ENCODE results near the gene CCHCR1. TPM values are rescaled to one million over a fixed set of nuclear protein-coding genes. Genes with fewer than 3 reads are reported as not detected.
"Not testable (repeated sequence)": the region's sequence is repeated elsewhere in the genome, so short reads cannot be mapped to it uniquely, and the experiment has no call there.

Gene CCHCR1
- total and polyA plus RNA-seq, 7 donors = 8.7 to 39.3 (median 13.7) TPM

DNA sequence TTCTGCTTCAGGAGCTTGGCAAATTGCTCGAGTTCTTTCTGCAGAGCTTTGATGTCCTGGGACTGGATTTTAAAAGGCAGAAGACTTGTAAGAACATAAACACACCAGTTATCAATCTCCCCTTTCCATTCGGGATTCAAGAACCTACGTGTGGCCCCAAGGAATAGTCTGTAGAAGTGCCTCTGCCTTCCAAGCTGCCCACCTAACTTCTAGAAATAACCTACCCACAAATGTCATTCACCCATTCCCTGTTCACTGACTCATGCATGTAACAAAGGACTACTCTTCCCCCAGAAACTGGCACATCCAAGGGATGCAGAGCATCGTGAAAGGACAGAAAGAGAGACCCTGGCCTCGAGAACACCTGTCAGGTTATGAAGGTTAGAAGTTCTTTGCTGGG, 8.4 kb upstream of the CCHCR1 start:
- TF ChIP-seq EP300 (IDR thresholded peaks at IDR 0.05) (no peak), POLR2AphosphoS5 (IDR thresholded peaks at IDR 0.05) (no peak), POLR2A (IDR thresholded peaks at IDR 0.05) (no peak)
- TF ChIP-seq, protein P1, sequence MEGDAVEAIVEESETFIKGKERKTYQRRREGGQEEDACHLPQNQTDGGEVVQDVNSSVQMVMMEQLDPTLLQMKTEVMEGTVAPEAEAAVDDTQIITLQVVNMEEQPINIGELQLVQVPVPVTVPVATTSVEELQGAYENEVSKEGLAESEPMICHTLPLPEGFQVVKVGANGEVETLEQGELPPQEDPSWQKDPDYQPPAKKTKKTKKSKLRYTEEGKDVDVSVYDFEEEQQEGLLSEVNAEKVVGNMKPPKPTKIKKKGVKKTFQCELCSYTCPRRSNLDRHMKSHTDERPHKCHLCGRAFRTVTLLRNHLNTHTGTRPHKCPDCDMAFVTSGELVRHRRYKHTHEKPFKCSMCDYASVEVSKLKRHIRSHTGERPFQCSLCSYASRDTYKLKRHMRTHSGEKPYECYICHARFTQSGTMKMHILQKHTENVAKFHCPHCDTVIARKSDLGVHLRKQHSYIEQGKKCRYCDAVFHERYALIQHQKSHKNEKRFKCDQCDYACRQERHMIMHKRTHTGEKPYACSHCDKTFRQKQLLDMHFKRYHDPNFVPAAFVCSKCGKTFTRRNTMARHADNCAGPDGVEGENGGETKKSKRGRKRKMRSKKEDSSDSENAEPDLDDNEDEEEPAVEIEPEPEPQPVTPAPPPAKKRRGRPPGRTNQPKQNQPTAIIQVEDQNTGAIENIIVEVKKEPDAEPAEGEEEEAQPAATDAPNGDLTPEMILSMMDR (IDR thresholded peaks at IDR 0.05) = no peak
- Histone ChIP-seq H3K9me3 (no peaks in the 10 kb centered on the region), H3K27me3 (no peaks in the 10 kb centered on the region), H3K36me3 (no peaks in the 10 kb centered on the region), H3K4me1 (no peaks in the 10 kb centered on the region), H3K4me3 (no peak overlapping the region), H3K27ac (no peak overlapping the region)
- intact Hi-C loops (cut with DNase I) = no loop called here
- WGBS, 2 donors = 70 to 76% methylated on average over 5 of the region's 5 CpGs
- DNase-seq = no peak

GRCh38 chr6:31165064-31165832, 7.6 kb upstream of the CCHCR1 start:
- H3K27ac ChIP-seq; H3K36me3 ChIP-seq; DNase-seq; H3K4me1 ChIP-seq; H3K9me3 ChIP-seq; H3K27me3 ChIP-seq; H3K4me3 ChIP-seq; intact Hi-C loops (cut with DNase I): not testable (repeated sequence)
- WGBS, 2 donors = 82 to 87% methylated on average over 17 of the region's 17 CpGs

GRCh38 chr6:31164475-31165063, 7.0 kb upstream of the CCHCR1 start:
- H3K27ac ChIP-seq; H3K4me1 ChIP-seq; intact Hi-C loops (cut with DNase I); H3K4me3 ChIP-seq; H3K27me3 ChIP-seq; DNase-seq; H3K36me3 ChIP-seq; H3K9me3 ChIP-seq: not testable (repeated sequence)
- 88 to 95% methylated on average over 7 to 8 of the region's 9 CpGs for WGBS, 2 donors

DNA sequence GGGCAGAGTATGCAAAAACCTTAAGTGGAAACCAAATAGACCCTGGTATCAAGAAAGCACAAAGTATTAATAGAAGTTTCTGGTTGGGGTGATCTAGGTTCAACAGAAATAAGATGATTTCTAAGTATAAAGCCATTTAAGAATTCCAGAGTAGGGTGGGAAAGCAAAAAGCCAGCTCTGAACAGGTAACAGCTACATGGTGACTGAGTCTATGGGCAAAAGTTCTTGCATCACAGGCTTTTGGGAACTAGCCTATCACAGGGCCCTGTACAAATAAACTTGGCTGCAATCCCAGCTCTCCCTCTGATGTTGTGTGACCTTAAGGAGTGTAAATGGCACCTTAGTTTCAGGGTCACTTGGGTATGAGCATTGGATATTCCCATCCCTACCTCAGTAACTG, 6.3 kb upstream of the CCHCR1 start:
- peaks cover 0 to 12% (median 7%) of the 10 kb centered on the region in 4 donors for H3K4me1 ChIP-seq
- H3K27me3 ChIP-seq = no peaks in the 10 kb centered on the region
- DNase-seq = no peak
- intact Hi-C loops (cut with DNase I) = no loop called here
- no peak overlapping the region for H3K4me3 ChIP-seq
- TF ChIP-seq, protein P1 (IDR thresholded peaks at IDR 0.05) = no peak
- TF ChIP-seq POLR2A (IDR thresholded peaks at IDR 0.05) (no peak), EP300 (IDR thresholded peaks at IDR 0.05) (no peak), POLR2AphosphoS5 (IDR thresholded peaks at IDR 0.05) (no peak)
- H3K36me3 ChIP-seq = no peaks in the 10 kb centered on the region
- H3K27ac ChIP-seq = no peak overlapping the region
- no peaks in the 10 kb centered on the region for H3K9me3 ChIP-seq

- DNase-seq = no peak
- intact Hi-C loops (cut with DNase I) = no loop called here
- no peak for TF ChIP-seq POLR2AphosphoS5 (IDR thresholded peaks at IDR 0.05)
- TF ChIP-seq, protein P1 (IDR thresholded peaks at IDR 0.05) = no peak
- TF ChIP-seq EP300 (IDR thresholded peaks at IDR 0.05) = no peak
- no peak for TF ChIP-seq POLR2A (IDR thresholded peaks at IDR 0.05)
Measured at GRCh38 chr6:31162463-31163165, 5.0 kb upstream of the CCHCR1 start.

More at GRCh38 chr6:31162463-31163165, 5.0 kb upstream of the CCHCR1 start:
- no peak overlapping the region for H3K27ac ChIP-seq
- H3K4me3 ChIP-seq = no peak overlapping the region
- H3K9me3 ChIP-seq = no peaks in the 10 kb centered on the region
- no peaks in the 10 kb centered on the region for H3K27me3 ChIP-seq
- peaks cover 0 to 16% (median 11%) of the 10 kb centered on the region in 4 donors for H3K4me1 ChIP-seq
- no peaks in the 10 kb centered on the region for H3K36me3 ChIP-seq
- 89 to 92% methylated on average over 13 of the region's 13 CpGs for WGBS, 2 donors
